Measurements from ENCODE around the gene MOB1A.

- TF ChIP-seq NFYB (IDR thresholded peaks at IDR 0.05; ENCODE audit: insufficient read depth, low read depth, low read length) = no peak
- no peak for TF ChIP-seq ESRRA (IDR thresholded peaks at IDR 0.05; ENCODE audit: low read length)
- no peak for TF ChIP-seq YY1 (IDR thresholded peaks at IDR 0.05; ENCODE audit: low read depth, low read length)
- TF ChIP-seq POLR2AphosphoS5 (IDR thresholded peaks at IDR 0.05; ENCODE audit: low read length) = no peak
- TF ChIP-seq BHLHE40 (IDR thresholded peaks at IDR 0.05; ENCODE audit: borderline replicate concordance in 1 of 2, low read depth in 2 of 2, low read length in 1 of 2) = no peak
Observed at GRCh38 chr2:74205113-74205512, 26.4 kb upstream of the MOB1A start.

Data from GM12878 (cell line).